Right lobe of liver (tissue), 4 donors: ENCODE results near the gene DGKH.

Experiments used
- POLR2A ChIP-seq: fragments of 450-650 bp; IDR thresholded peaks from one replicate; pipeline ENCODE4 v1.6.1; 2017; ENCODE audit warnings: antibody characterized with exemption, mild to moderate bottlenecking
- TF ChIP-seq, protein P1 (sequence below), 4 donors: fragments of 200-600 bp in 3 of 4; fragments of 450-650 bp in 1 of 4; IDR thresholded peaks; one replicate each; pipeline versions ENCODE4 v1.5.1 to v1.8.0; 2016 to 2022; ENCODE audit warnings: antibody characterized with exemption in 4 of 4, mild to moderate bottlenecking in 2 of 4
- donor health status: DM: no; HTN: no; CAD: no.
- donor health status: DM: no; HTN: no; CAD: no.
- donor health status: DM: no; HTN: yes; CAD: no.

DNA sequence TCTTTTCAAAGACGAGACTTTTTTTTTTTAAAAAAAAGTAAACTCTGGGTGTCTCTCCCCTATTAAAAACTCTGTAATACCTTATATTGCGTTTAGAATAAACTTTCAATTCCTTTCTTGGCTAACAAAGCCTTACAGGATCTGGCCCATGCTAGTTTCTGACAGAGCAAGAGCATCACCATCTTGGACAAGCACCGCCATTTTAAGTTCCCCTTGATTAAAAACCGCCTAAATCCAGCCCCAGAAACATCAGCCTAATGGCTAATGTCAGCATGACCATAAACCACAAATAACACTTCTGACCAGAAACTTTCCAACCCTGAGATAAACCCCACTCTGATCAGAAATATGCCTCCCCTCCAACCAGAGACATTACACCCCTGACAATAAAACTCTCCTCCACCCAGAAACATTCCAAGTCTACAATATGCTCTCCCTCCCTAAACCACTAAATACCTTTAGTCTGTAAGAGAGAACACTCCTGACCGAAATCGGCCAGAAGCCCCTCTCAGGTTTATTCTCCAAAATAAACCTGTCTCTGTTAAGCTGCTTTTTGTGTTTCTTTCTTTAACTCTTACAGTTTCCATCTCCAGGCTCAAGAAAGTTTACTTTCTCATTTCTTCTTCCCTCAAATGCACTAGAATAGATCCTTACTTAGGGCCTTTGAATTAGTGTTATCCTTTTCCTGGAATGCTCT is 221.9 kb downstream of the DGKH start:
- TF ChIP-seq, protein P1, sequence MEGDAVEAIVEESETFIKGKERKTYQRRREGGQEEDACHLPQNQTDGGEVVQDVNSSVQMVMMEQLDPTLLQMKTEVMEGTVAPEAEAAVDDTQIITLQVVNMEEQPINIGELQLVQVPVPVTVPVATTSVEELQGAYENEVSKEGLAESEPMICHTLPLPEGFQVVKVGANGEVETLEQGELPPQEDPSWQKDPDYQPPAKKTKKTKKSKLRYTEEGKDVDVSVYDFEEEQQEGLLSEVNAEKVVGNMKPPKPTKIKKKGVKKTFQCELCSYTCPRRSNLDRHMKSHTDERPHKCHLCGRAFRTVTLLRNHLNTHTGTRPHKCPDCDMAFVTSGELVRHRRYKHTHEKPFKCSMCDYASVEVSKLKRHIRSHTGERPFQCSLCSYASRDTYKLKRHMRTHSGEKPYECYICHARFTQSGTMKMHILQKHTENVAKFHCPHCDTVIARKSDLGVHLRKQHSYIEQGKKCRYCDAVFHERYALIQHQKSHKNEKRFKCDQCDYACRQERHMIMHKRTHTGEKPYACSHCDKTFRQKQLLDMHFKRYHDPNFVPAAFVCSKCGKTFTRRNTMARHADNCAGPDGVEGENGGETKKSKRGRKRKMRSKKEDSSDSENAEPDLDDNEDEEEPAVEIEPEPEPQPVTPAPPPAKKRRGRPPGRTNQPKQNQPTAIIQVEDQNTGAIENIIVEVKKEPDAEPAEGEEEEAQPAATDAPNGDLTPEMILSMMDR (IDR thresholded peaks at IDR 0.05) = no peak
- TF ChIP-seq POLR2A = no peak
